Measurements from ENCODE around the gene CHI3L1.

CHI3L1 gene

GRCh38 chr1:203167026-203167912 lies 19.2 kb downstream of the CHI3L1 start:
- no peak for DNase-seq

GRCh38 chr1:203166192-203166940 lies 20.1 kb downstream of the CHI3L1 start:
- no peak for DNase-seq

GRCh38 chr1:203165800-203166161 lies 20.7 kb downstream of the CHI3L1 start:
- DNase-seq, result no peak

GRCh38 chr1:203165101-203165799 lies 21.3 kb downstream of the CHI3L1 start:
- no peak for DNase-seq

- DNase-seq, result no peak
Observed at GRCh38 chr1:203163891-203164635, 22.4 kb downstream of the CHI3L1 start.

- DNase-seq, result no peak
Observed at GRCh38 chr1:203162403-203162802, 24.1 kb downstream of the CHI3L1 start.

GRCh38 chr1:203161703-203162102 lies 24.8 kb downstream of the CHI3L1 start:
- no peak for DNase-seq

- no peak for DNase-seq
Observed at GRCh38 chr1:203161175-203161574, 25.3 kb downstream of the CHI3L1 start.

GRCh38 chr1:203159844-203160243 lies 26.7 kb downstream of the CHI3L1 start:
- no peak for DNase-seq

GRCh38 chr1:203158960-203159665 lies 27.4 kb downstream of the CHI3L1 start:
- DNase-seq, result no peak

- DNase-seq, result no peak
Observed at GRCh38 chr1:203158423-203158822, 28.1 kb downstream of the CHI3L1 start.

- no peak for DNase-seq
Observed at GRCh38 chr1:203156280-203156679, 30.2 kb downstream of the CHI3L1 start.

GRCh38 chr1:203153989-203154821 lies 32.3 kb downstream of the CHI3L1 start:
- no peak for DNase-seq

- DNase-seq, result no peak
Observed at GRCh38 chr1:203153051-203153988, 33.2 kb downstream of the CHI3L1 start.

GRCh38 chr1:203152158-203153034 lies 34.1 kb downstream of the CHI3L1 start:
- no peak for DNase-seq

- DNase-seq, result no peak
Observed at GRCh38 chr1:203151362-203152157, 34.9 kb downstream of the CHI3L1 start.

GRCh38 chr1:203150511-203151297 lies 35.8 kb downstream of the CHI3L1 start:
- no peak for DNase-seq

Data from activated T-cell treated with anti-CD3 and anti-CD28 coated beads, Interleukin-2, amount 50 U/mL, for 1 hour (primary cell).